Cardiac fibroblast (primary cell): Measurements from ENCODE around the gene KIAA1549.

Experiments used
- DNase-seq, 2 donors: peaks; one replicate each; pipeline versions ENCODE4 v3.0.0 to v3.0.0-alpha.2; 2010; ENCODE audit warnings: low read depth in 2 of 2
- H3K4me3 ChIP-seq, 2 donors: replicated peaks in 1 of 2; 1 replicate in 1 of 2; 2 replicates in 1 of 2; pipeline ENCODE4 v1.5.1; 2011; ENCODE audit warnings: low read depth in 2 of 2, low read length in 2 of 2, mild to moderate bottlenecking in 2 of 2, moderate library complexity in 1 of 2
- TF ChIP-seq, protein P1 (sequence below): IDR thresholded peaks from one replicate; pipeline ENCODE4 v1.5.1; 2011; ENCODE audit warnings: low read depth, mild to moderate bottlenecking, low read length, inconsistent platforms

Gene KIAA1549

DNA sequence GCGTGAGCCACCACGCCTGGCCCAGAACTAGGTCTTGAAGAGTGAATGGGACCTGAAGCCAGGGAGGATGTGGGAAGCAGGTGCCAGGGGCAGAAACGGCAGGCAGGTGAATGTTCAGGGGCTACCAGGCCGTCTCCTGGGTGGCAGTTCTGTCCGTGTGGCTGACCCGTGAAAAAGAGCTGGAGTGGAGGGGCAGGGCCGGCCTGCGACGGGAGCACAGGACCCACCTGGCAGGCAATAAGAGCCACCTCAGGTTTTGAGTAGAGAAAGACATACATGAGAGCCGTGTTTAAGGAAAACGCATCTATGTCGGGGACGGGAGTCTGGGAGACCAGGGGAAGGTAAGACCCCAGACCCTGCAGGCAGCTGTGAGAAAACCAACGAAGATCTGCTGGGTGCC, 112.5 kb downstream of the KIAA1549 start:
- DNase-seq = no peak
- H3K4me3 ChIP-seq = no peak overlapping the region
- TF ChIP-seq, protein P1, sequence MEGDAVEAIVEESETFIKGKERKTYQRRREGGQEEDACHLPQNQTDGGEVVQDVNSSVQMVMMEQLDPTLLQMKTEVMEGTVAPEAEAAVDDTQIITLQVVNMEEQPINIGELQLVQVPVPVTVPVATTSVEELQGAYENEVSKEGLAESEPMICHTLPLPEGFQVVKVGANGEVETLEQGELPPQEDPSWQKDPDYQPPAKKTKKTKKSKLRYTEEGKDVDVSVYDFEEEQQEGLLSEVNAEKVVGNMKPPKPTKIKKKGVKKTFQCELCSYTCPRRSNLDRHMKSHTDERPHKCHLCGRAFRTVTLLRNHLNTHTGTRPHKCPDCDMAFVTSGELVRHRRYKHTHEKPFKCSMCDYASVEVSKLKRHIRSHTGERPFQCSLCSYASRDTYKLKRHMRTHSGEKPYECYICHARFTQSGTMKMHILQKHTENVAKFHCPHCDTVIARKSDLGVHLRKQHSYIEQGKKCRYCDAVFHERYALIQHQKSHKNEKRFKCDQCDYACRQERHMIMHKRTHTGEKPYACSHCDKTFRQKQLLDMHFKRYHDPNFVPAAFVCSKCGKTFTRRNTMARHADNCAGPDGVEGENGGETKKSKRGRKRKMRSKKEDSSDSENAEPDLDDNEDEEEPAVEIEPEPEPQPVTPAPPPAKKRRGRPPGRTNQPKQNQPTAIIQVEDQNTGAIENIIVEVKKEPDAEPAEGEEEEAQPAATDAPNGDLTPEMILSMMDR = no peak

DNA sequence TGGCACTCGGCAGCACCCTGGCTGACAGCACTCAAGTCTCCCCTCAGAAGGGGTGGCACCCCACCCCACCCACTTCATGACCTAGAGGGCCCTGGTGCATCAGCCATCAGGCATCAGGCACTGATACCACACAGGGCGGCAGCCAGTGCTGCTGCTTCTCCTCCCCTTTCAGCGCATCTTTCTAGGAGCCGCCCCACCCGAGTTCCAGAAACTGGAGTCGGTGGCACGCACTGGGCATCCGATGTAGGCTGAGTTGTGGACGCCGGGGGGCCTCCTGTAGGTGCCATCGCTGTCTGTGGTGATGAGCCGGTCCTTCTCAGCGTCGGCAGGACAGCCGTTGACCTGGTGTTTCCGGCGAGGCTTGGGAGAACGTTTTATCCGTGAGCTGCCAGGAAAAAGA, 113.4 kb downstream of the KIAA1549 start:
- no peak overlapping the region for H3K4me3 ChIP-seq
- no peak for DNase-seq
- TF ChIP-seq, protein P1 = no peak

DNA sequence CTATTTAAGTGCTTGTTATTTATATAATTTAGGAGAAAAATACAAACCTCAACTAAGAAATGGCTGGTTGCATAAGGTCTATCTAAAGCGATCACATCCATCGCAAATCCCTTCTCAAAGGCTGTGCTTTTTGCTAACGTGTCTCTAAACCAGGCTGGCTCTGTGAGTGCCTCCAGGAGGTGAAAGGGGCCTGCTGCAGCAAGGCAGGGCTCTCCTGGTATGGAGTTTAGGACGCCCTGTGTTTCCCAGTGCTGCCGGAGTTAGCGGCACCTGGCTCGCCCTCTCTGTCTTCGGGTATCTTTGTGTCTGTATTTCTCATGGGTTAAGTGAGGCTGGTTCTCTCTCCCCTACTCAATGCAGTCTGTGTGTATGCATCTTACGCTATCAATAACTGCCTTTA, 114.8 kb downstream of the KIAA1549 start:
- no peak for DNase-seq
- H3K4me3 ChIP-seq = no peak overlapping the region
- TF ChIP-seq, protein P1 = no peak

DNA sequence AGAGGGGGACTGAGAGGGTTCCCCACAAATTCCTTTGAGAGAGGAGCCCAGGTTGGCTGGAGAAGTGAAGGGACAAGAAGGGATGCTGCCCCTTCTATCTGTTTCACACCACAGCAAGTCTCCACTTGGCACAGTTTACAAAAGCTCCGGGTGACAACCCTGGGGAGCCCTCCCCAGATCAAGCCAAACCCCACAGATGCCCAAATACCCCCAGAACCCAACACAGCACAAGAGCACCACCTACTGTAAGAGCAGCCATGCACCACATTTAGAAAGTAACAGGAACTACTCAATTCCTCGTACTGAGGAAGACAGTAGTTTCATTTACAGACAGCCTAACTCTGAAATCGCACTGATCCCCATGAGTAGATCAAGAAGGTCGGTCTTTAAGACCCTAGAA, 115.3 kb downstream of the KIAA1549 start:
- TF ChIP-seq, protein P1 = peak; percentile 35
- no peak overlapping the region for H3K4me3 ChIP-seq
- DNase-seq = no peak

DNA sequence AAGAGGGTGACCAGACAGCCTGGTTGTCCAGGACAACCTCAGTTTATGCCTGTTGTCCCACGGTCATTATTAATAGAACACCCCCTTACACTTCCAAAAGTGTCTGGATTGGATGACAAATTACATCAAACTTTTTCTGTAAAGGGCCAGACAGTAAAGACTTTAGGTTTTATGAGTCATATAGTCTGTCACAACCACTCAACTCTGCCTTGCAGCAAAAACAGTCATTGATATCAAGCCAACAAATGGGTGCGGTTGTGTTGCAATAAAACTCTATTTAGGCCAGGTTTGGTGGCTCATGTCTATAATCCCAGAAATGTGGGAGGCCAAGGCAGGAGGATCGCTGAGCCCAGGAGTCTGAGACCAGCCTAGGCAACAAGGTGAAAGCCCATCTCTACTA, 116.5 kb downstream of the KIAA1549 start:
- H3K4me3 ChIP-seq = no peak overlapping the region
- peak; percentile 83 to 90 for DNase-seq
- TF ChIP-seq, protein P1 = no peak

DNA sequence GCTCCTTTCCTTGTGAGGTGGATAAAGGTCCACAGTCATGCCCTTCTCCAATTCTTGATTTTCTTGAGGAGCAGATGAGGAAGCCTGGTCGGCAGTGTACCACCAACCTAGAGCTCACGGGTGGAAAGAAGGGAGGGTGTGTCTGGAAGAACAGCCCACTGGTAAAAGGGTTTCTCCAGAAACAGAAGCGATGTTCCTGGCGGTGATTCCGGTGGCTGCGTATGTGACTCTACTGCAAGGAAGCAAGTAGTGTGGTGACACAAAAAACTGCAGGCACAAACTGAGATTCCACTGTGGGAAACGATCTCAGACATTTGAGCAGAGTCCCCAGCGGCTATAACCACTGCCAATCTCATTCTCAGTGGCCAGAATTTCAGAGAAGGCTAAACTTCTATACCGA, 117.3 kb downstream of the KIAA1549 start:
- no peak overlapping the region for H3K4me3 ChIP-seq
- no peak for DNase-seq
- TF ChIP-seq, protein P1 = no peak

DNA sequence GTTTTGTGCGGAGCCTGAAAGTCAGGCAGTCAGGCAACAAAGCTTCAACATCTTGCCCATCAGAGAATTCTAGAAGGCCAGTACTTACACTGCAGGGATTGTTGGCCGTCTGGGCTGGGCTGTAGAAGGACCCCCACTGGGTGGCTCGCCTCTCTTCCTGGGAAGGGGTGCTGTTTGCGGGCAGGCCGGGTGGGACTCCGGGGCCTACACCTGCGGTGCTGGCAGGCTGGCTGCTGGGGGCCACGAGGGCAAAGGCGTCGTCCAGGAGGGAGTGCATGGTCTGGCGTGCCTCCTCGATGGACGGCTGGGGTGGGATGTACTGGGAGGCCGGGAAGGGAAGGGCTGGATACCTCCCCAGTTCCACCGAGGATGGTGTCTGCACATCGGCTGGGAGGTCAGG, 120.1 kb downstream of the KIAA1549 start:
- no peak for DNase-seq
- no peak overlapping the region for H3K4me3 ChIP-seq
- TF ChIP-seq, protein P1 = no peak
